Mononuclear cell (primary cell): ENCODE data around the gene NAT10. TPM values are rescaled to one million over a fixed set of nuclear protein-coding genes. Genes with fewer than 3 reads are reported as not detected.

Experiments used
- H3K27me3 ChIP-seq: 2 replicates; pipeline ENCODE4 v1.6.0; 2011; ENCODE audit warnings: low read length, control low read depth; ENCODE audit not compliant: insufficient read depth
- H3K4me1 ChIP-seq: 2 replicates; pipeline ENCODE4 v1.5.1; 2011; ENCODE audit warnings: mild to moderate bottlenecking, low read length, control low read depth; ENCODE audit not compliant: insufficient read depth
- H3K4me3 ChIP-seq: 2 replicates; pipeline ENCODE4 v1.5.1; 2011; ENCODE audit warnings: mild to moderate bottlenecking, low read length, moderate library complexity
- H3K9me3 ChIP-seq: 2 replicates; pipeline ENCODE4 v1.5.1; 2011; ENCODE audit warnings: low read depth, mild to moderate bottlenecking, control low read depth, low read length
- total RNA-seq: library from RNA; depleted of rRNA; stranded (reverse); fragments of >200 nt; gene quantifications from one replicate; pipeline ENCODE4 v1.2.3, GENCODE V29; 2012

Gene NAT10
- total RNA-seq, 1 donor, result 21.2 TPM

DNA sequence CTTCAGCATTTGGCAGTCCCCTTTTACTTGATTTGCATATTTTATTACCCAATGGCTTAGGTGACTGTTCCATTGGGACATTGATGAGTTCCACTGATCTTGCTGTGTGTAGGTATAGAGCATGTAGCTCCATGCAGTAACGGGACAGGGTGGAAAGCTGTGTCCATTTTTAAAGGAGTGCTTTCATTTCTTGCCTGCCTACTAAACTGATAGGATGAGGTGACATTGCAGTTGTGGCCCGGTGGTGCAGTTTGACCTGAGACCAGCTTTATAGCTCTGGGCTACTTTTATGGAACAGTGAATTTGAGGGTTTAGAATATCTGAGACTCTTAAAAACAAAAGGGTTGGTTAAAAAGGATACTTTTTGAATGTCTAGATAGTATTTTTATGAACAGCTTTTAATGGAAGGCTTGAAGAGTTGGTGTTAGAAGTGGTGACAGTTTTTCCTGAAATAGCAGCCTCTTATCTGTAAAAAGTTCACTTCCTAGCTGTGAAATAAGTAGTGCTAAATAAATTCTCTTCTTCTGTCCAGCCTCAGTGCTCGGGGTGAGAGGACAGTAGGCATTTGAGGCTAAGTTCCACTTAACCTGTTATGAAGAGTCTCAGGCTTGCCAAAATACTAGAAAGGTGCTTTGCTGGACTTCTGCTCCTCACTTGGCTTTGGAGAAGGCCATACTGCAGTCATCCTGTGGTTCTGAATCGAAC, 27.0 kb downstream of the NAT10 start:
- no peaks in the 10 kb centered on the region for H3K9me3 ChIP-seq
- no peaks in the 10 kb centered on the region for H3K27me3 ChIP-seq
- H3K4me3 ChIP-seq, result no peak overlapping the region
- H3K4me1 ChIP-seq, result no peaks in the 10 kb centered on the region

DNA sequence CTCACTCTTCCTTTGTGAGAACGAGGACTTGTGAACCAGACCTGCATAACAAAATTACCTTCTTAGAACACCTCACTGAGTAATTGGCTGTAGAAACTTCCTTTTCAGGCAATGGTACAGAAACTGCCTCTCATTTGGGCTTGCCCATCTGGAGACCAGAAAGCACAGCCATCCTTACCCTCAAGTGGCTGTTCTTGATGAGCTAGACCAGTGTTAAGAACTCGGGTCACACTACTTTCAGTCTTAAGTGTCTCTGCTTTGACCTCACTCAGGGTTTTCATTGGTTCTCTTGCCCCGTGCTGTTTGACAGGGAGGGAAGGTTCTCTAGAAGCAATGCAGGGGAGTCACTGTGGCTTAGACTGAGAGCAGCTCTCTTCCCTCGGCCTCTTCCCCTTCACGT, 29.3 kb downstream of the NAT10 start:
- Histone ChIP-seq H3K9me3 (no peaks in the 10 kb centered on the region), H3K27me3 (no peaks in the 10 kb centered on the region), H3K4me3 (no peak overlapping the region), H3K4me1 (no peaks in the 10 kb centered on the region)

DNA sequence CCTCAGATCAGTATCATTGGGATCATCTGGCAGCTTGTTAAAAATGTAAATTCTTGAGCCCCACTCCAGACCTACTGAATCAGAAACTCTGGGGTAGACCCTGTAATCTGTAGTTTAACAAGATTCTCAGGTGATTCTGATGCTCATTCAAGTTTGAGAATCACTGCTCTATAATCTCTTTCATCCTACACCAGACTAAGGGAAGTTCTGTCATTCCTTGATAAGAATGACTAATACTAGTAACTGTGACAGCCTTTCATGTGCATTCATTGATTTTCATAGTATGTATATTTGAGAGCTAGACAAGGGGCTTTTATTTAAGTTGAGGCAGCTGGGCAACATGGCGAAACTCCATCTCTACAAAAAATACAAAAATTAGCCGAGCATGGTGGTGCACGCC, 30.0 kb downstream of the NAT10 start:
- H3K4me1 ChIP-seq, result no peaks in the 10 kb centered on the region
- H3K4me3 ChIP-seq, result no peak overlapping the region

DNA sequence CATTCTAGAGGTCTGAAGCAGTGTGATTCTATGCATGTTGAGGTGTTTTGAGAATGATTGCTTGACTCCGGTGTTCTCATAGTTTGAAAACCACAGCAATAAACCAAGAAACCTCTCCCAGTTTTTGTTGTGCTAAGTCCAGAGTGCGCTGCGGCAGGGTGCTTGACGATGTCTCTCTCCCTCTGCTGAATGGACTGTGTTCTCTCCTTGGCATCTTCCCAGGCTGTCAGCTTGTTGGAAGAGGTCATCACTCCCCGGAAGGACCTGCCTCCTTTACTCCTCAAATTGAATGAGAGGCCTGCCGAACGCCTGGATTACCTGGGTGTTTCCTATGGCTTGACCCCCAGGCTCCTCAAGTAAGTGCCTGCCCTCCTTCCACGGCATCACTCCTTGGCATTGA, 31.0 kb downstream of the NAT10 start:
- H3K9me3 ChIP-seq, result no peaks in the 10 kb centered on the region
- H3K4me3 ChIP-seq, result no peak overlapping the region
- no peaks in the 10 kb centered on the region for H3K27me3 ChIP-seq
- H3K4me1 ChIP-seq, result no peaks in the 10 kb centered on the region

More for the DNA sequence above, 30.0 kb downstream of the NAT10 start:
- Histone ChIP-seq H3K9me3 (no peaks in the 10 kb centered on the region), H3K27me3 (no peaks in the 10 kb centered on the region)

DNA sequence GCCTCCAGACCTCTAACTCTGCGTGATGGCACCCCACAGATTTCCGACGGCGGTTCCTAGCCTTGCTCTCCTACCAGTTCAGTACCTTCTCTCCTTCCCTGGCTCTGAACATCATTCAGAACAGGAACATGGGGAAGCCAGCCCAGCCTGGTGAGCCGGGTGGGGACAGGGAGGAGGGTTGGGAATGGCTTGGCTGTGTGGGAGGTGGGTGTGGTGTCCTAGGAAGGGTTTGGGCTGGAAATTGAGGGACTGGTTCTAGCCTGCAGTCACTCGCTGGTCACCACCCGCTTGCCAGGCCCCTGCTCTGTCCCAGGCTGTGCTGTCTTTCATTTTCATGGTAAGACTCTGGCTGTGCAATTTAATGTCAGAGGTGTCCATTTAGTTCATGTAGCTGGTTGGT, 33.9 kb downstream of the NAT10 start:
- Histone ChIP-seq H3K4me1 (no peaks in the 10 kb centered on the region), H3K27me3 (no peaks in the 10 kb centered on the region), H3K9me3 (no peaks in the 10 kb centered on the region), H3K4me3 (no peak overlapping the region)

DNA sequence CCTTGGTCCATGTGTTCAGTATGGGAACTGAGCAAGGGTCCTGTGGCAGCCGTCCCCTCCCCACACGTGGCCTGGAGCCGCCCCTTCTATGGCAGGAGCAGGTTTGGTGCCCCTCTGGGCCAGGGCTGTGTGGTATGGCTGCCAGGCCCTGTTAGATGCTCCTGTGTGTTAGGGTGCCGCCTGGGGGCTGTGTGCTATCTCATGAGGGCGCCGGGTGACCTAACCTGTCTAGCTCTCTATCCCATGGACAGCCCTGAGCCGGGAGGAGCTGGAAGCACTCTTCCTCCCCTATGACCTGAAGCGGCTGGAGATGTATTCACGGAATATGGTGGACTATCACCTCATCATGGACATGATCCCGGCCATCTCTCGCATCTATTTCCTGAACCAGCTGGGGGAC, 34.7 kb downstream of the NAT10 start:
- no peak overlapping the region for H3K4me3 ChIP-seq
- H3K9me3 ChIP-seq, result no peaks in the 10 kb centered on the region
- H3K4me1 ChIP-seq, result peaks cover under 1% of the 10 kb centered on the region
- H3K27me3 ChIP-seq, result no peaks in the 10 kb centered on the region

DNA sequence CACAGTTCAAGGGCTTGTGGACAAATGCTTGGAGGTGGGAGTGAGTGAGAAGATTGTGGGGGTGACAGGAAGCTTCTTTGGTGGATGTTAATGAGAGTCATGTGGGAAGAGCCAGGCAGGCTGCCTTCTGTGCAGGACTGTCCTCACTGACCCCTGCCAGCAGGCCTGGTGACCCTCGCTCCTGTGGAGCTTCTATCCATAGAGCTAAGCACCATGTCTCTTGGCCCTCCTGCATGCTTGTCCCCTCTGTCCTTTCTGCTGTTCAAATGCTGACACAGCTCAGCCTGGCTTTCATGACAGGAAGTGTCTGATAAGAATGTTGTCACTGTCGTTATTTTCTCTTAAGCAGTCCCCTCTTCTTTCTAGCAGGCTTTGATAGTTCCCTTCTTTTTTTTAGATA, 37.6 kb downstream of the NAT10 start:
- Histone ChIP-seq H3K4me3 (no peak overlapping the region), H3K27me3 (no peaks in the 10 kb centered on the region), H3K4me1 (peaks cover 7% of the 10 kb centered on the region), H3K9me3 (no peaks in the 10 kb centered on the region)

DNA sequence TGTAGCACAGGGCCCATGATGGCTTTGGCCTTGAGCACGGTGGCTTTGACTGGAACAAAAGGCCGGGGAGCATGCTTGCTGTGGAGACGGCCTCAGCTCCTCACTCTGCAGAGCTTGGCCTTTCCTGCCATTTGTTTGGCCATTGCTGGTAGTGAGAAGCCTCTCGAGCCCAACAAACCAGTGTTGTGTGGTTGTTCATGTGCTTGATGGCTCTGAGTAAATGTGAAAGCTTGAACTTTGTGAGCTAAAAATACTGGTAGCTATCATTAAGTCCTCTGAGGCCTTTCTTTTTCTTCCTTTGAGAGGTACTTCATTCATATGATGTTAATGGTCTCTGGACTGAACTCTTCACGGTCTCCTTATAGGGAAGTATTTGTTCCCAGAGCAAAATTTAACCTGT, 39.6 kb downstream of the NAT10 start:
- no peak overlapping the region for H3K4me3 ChIP-seq
- H3K27me3 ChIP-seq, result no peaks in the 10 kb centered on the region
- H3K4me1 ChIP-seq, result peaks cover 16% of the 10 kb centered on the region
- no peaks in the 10 kb centered on the region for H3K9me3 ChIP-seq

DNA sequence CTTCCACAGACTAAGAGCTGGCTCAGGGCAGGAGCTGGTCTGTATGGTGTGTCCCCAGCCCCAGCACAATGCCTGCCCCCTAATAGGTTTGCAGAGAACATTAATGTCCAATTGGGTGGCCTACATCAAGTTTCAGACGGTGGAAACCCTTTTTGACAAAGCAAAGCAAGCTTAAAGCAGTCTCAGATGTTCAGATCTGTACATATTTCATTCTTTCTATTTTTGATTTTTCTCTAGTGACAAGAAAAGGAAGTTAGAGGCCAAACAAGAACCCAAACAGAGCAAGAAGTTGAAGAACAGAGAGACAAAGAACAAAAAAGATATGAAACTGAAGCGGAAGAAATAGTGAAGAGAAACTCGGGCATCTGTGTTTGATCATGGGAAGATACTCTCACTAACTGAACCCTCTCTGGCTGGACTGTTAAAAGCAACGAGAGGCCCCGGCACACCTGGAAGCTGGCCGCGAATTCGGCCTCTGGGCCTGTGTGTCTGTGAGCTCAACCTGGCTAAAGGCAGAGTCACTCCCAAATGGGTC, 40.5 kb downstream of the NAT10 start:
- Histone ChIP-seq H3K9me3 (no peaks in the 10 kb centered on the region), H3K4me3 (no peak overlapping the region), H3K27me3 (no peaks in the 10 kb centered on the region), H3K4me1 (peaks cover 16% of the 10 kb centered on the region)

DNA sequence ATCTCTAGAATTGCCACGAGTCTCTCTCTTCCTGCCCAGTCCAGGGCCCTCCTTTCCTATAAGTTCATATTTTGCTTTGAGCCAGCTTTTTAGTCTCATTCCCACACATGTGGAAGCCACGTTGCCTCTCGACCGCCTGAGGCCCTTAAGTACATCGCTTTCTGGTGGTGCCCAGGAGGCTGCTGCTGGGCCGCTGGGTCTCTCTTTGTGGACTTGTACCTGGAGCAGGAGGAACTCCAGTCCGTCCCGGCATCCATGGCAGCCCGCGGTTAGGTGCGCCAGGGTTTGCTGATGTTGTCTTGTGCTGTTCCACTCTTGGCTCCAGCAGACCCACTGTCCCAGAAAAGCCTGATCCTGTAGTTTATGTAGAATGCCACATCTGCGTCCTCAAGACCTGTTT, 41.0 kb downstream of the NAT10 start:
- Histone ChIP-seq H3K9me3 (no peaks in the 10 kb centered on the region), H3K4me3 (no peak overlapping the region), H3K4me1 (peaks cover 16% of the 10 kb centered on the region), H3K27me3 (no peaks in the 10 kb centered on the region)

DNA sequence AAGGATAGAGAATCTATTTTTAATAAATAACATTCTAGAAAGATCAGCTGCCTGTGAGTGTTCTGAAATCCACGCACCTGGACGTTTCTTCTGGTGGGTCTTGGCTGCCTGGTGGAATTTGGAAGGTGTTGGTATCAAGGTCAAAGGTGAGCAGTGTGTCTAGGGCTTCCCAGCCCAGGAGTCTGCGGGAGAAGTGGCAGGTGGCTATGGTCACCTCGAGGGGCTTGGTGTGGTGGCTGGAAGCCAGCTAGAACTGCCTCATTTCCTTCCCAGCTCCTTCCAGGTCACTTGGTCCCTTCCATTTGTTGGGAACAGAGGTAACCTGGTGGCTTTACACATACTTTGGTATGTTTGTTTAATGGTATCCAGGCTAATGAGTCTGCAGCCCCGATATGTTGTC, 41.4 kb downstream of the NAT10 start:
- H3K27me3 ChIP-seq, result no peaks in the 10 kb centered on the region
- peaks cover 16% of the 10 kb centered on the region for H3K4me1 ChIP-seq
- no peaks in the 10 kb centered on the region for H3K9me3 ChIP-seq
- H3K4me3 ChIP-seq, result no peak overlapping the region

DNA sequence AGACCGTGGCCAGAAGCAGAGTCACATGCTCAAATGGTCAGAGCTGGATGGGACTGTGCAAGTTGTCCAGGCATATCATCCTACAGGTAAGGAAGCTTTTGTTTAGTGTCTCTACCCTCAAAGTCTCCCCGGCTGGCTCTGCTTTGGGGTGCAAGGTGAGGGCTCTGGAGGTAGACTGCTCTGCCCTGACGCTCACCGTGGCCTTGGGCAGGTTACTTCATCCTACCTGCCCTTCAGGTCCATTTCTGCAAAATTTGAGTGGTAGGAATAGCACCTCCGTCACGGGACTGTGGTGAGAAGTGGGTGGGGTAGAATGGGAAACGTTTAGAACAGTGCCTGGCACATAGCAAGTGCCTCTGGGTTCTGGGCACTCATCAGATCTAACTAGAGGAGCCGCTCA, 42.2 kb downstream of the NAT10 start:
- Histone ChIP-seq H3K27me3 (no peaks in the 10 kb centered on the region), H3K9me3 (no peaks in the 10 kb centered on the region), H3K4me3 (no peak overlapping the region), H3K4me1 (peaks cover 16% of the 10 kb centered on the region)

DNA sequence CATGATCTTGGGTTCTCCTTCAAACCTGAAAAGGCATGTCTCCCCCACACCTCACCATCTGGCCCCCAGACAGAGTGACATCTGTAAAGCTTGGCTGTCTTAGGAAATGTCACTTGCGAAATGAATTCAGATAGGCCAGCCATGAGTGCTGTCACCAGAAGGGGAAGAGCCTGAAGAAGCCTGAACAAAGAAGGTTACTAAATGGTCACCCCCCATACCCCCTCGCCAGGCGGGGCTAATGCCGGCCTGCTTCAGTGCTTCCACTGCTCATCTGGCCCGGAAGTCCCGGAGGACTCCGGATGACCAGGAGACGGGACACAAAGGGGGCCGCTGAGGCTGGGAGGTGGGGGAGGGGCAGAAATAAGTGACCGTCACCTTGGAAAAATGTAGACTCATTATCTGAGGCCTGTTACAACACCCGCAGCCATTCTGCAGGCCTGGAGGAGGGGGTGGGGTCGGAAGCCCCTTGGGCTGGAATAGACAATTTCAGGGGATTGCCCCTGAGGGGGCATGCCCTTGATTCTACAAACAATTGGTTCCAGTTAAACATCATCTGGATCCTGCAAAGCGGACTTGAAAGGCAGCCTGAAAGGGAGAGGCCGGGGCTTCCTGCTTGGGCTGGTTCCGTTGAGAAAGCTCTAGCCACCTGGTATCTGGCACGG, 43.2 kb downstream of the NAT10 start:
- H3K4me3 ChIP-seq, result no peak overlapping the region
- no peaks in the 10 kb centered on the region for H3K27me3 ChIP-seq
- H3K4me1 ChIP-seq, result peaks cover 25% of the 10 kb centered on the region

DNA sequence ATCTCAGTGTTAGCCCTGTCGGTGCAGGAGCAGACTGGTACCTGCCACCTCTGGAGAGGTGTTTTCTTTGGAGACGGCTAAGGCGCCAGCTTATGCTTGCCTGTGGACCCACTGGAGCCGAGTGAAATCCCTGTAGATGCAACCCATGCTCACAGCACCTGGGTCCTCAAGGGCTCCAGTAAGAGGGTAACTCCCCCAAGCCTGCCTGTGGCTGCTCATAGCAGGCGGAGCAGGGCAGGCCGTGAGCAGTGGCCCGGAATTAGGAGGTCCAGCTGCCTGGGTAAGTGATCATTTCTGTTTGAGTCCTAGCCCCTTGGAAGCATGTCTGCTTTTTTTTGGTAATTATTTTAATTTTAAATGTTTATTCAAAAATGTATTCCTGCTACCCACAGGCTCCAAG, 43.8 kb downstream of the NAT10 start:
- no peaks in the 10 kb centered on the region for H3K27me3 ChIP-seq
- no peaks in the 10 kb centered on the region for H3K9me3 ChIP-seq
- H3K4me1 ChIP-seq, result peaks cover 31% of the 10 kb centered on the region
- H3K4me3 ChIP-seq, result no peak overlapping the region

More for the DNA sequence above, 43.2 kb downstream of the NAT10 start:
- no peaks in the 10 kb centered on the region for H3K9me3 ChIP-seq

DNA sequence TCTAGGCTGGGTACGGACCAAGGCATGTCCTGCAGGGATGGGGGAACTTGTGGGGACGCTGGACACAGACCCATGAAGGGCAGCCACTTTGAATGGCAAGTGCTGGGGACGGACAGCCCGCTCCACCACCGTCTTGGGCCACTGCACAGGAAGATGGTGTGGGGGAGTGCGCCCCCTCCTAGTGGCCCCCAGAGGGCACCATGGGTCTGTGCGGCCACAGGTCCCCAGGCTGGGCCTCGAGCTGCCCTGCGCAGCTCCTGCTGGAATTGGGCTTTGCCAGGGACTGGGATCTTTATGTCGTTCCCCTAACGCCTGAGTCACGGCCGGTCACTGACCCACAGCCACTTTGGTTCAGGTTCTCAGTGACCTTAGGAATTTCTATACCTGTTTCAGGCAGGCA, 44.4 kb downstream of the NAT10 start:
- Histone ChIP-seq H3K9me3 (no peaks in the 10 kb centered on the region), H3K4me1 (peaks cover 36% of the 10 kb centered on the region), H3K27me3 (no peaks in the 10 kb centered on the region), H3K4me3 (no peak overlapping the region)
